Gastroesophageal sphincter (tissue), 4 donors: ENCODE results near the gene CRPPA. TPM values are rescaled to one million over a fixed set of nuclear protein-coding genes. Genes with fewer than 3 reads are reported as not detected.

Experiments
- ATAC-seq: fragments of 150-250 bp; one replicate; pipeline ENCODE4 v1.9.1; 2016; ENCODE audit warnings: mild to moderate bottlenecking, moderate library complexity
- H3K27ac ChIP-seq, 4 donors: fragments of 200-600 bp; sonication (generic) in 3 of 4; 1 replicate in 3 of 4; 2 replicates in 1 of 4; pipeline ENCODE4 v1.5.1; 2016 to 2019
- H3K27me3 ChIP-seq: fragments of 200-600 bp; sonication (generic); one replicate; pipeline ENCODE4 v1.5.1; 2019
- H3K36me3 ChIP-seq, 2 donors: fragments of 200-600 bp; sonication (generic); one replicate each; pipeline ENCODE4 v1.5.1; 2019; ENCODE audit warnings: control low read depth in 1 of 2
- H3K4me1 ChIP-seq, 3 donors: fragments of 200-600 bp; sonication (generic); 1 replicate in 2 of 3; 2 replicates in 1 of 3; pipeline ENCODE4 v1.5.1; 2016 to 2019; ENCODE audit warnings: control low read depth in 2 of 3
- H3K4me3 ChIP-seq, 2 donors: fragments of 200-600 bp; sonication (generic); one replicate each; pipeline ENCODE4 v1.5.1; 2019; ENCODE audit warnings: mild to moderate bottlenecking in 1 of 2, moderate library complexity in 1 of 2
- H3K9me3 ChIP-seq, 3 donors: fragments of 200-600 bp; sonication (generic); one replicate each; pipeline ENCODE4 v1.5.1; 2017 to 2019; ENCODE audit warnings: control low read depth in 2 of 3
- EP300 ChIP-seq: sonication (generic); formaldehyde crosslinking; IDR thresholded peaks from one replicate; pipeline ENCODE4 v1.6.1; 2017; ENCODE audit warnings: antibody characterized with exemption, mild to moderate bottlenecking
- POLR2A ChIP-seq, 2 donors: fragments of 450-650 bp; IDR thresholded peaks; one replicate each; pipeline ENCODE4 v1.6.1; 2017; ENCODE audit warnings: antibody characterized with exemption in 2 of 2, mild to moderate bottlenecking in 2 of 2, moderate library complexity in 1 of 2
- POLR2AphosphoS5 ChIP-seq: sonication (generic); formaldehyde crosslinking; IDR thresholded peaks from one replicate; pipeline ENCODE4 v1.6.1; 2017; ENCODE audit warnings: antibody characterized with exemption
- WGBS, 2 donors: methylation state at CpG; one replicate each; pipeline ENCODE4 v1.1.5; 2018; ENCODE audit warnings: low coverage in 1 of 2; 5-methylcytosine and 5-hydroxymethylcytosine counted together
- total RNA-seq, 4 donors: library from RNA; depleted of rRNA; stranded (reverse); fragments of >200 nt; gene quantifications; one replicate each; pipeline ENCODE4 v1.1.0, GENCODE V29; 2016
- TF ChIP-seq, protein P1 (sequence below), 4 experiments: fragments of 200-600 bp in 2 of 4; fragments of 450-650 bp in 2 of 4; sonication (generic) in 1 of 4; IDR thresholded peaks; one replicate each; pipeline ENCODE4 v1.5.1; 2017 to 2019; ENCODE audit warnings: antibody characterized with exemption in 4 of 4, mild to moderate bottlenecking in 2 of 4, moderate library complexity in 2 of 4

Gene CRPPA
- total RNA-seq, 4 donors from 2014 or later, result 1.8 to 4.7 (median 3.7) TPM

DNA sequence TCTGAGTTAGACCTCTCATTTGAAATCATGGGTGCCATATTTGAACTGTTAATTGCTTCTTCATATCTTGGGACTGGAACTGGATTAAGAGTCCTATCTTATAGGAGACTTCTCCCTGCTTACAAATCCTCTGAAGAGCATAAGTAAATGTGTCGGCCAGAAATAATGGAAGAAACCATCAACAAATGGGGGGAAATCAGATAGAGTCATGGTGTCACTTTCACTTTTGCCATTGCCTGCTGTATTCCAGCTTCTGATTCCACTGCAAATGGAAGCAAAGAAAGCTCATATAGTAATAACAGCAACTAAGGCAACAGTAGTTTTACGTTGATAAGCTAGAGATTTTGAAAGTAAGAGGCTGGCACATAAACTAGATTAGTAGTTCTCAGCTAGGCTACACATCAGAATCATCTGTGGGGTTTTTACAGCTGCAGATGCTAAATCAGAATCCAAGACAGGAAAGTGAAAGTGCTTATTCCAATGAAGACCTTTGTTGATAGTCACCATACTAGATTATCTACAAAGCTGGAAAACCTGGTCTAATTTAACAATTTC lies 12.3 kb upstream of the CRPPA start:
- Histone ChIP-seq H3K9me3 (no peaks in the 10 kb centered on the region), H3K4me3 (peak overlapping the region in 1 of 2 donors; percentile 5), H3K27me3 (no peaks in the 10 kb centered on the region), H3K36me3 (no peaks in the 10 kb centered on the region), H3K4me1 (peaks cover 0 to 7% (median 0%) of the 10 kb centered on the region in 3 donors), H3K27ac (no peak overlapping the region)
- ATAC-seq, result no peak
- WGBS, 2 donors, result 80 to 91% methylated on average over 1 to 2 of the region's 2 CpGs
- TF ChIP-seq POLR2AphosphoS5 (no peak), EP300 (no peak), POLR2A (IDR thresholded peaks at IDR 0.05) (no peak)
- TF ChIP-seq, protein P1, sequence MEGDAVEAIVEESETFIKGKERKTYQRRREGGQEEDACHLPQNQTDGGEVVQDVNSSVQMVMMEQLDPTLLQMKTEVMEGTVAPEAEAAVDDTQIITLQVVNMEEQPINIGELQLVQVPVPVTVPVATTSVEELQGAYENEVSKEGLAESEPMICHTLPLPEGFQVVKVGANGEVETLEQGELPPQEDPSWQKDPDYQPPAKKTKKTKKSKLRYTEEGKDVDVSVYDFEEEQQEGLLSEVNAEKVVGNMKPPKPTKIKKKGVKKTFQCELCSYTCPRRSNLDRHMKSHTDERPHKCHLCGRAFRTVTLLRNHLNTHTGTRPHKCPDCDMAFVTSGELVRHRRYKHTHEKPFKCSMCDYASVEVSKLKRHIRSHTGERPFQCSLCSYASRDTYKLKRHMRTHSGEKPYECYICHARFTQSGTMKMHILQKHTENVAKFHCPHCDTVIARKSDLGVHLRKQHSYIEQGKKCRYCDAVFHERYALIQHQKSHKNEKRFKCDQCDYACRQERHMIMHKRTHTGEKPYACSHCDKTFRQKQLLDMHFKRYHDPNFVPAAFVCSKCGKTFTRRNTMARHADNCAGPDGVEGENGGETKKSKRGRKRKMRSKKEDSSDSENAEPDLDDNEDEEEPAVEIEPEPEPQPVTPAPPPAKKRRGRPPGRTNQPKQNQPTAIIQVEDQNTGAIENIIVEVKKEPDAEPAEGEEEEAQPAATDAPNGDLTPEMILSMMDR (IDR thresholded peaks at IDR 0.05), result no peak

DNA sequence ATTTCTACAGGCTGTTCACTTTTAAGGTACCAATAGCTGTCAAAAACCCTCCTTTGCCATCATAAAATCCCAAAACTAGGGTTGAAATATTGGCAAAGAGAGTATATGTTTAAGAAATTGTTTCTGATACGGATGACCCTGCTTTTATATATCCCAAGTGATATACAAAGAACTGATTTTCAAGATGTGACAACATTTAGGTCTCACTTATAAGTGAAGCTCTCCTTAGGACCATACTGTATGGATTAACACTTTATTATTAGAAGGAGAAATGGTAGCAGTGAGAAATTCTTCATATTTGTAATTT lies 11.0 kb upstream of the CRPPA start:
- H3K4me3 ChIP-seq, result no peak overlapping the region
- WGBS, 2 donors, result 70 to 94% methylated on average over 1 of the region's 1 CpG
- TF ChIP-seq EP300 (no peak), POLR2A (IDR thresholded peaks at IDR 0.05) (no peak), POLR2AphosphoS5 (no peak)
- TF ChIP-seq, protein P1 (IDR thresholded peaks at IDR 0.05), result no peak
- H3K27me3 ChIP-seq, result no peaks in the 10 kb centered on the region
- no peak overlapping the region for H3K27ac ChIP-seq
- ATAC-seq, result no peak
- H3K4me1 ChIP-seq, result peaks cover 0 to 7% (median 0%) of the 10 kb centered on the region in 3 donors
- no peaks in the 10 kb centered on the region for H3K36me3 ChIP-seq
- no peaks in the 10 kb centered on the region for H3K9me3 ChIP-seq

DNA sequence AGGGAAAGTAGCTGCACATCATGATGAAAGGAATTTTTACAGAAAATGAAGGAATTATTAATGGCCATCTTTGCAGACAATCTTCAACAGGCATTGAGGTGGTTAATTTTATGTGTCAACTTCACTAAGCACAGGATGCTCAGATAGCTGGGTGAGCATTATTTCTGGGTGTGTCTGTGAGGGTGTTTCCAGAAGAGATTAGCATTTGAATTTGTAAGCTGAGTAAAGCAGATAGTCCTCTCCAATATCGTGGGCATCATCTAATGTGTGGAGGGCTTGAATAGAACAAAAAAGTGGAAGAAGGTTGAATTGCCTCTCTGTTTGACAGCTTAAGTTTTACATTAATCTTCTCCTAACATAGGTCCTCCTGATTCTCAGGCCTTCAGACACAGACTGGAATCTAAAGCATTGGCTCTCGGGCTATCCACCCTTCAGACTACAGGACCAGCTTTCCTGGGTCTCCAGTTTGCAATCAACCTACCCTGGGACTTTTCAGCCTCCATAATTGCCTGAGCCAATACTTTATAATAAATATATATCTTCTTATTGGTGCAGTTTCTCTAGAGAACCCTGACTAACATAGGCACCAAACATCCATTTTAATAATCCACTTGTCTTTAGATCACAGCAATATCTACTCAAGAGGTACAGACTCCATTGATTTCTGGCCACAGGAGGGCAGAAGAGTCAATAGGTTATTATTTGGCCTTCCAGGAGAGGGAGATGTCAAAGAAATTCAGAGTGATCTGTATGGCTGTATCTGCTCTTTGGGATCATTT lies 10.5 kb upstream of the CRPPA start:
- WGBS, 2 donors, result 89 to 95% methylated on average over 2 of the region's 2 CpGs
- no peaks in the 10 kb centered on the region for H3K27me3 ChIP-seq
- no peaks in the 10 kb centered on the region for H3K36me3 ChIP-seq
- peaks cover 0 to 7% (median 0%) of the 10 kb centered on the region in 3 donors for H3K4me1 ChIP-seq
- no peak for ATAC-seq
- no peak overlapping the region for H3K4me3 ChIP-seq
- no peaks in the 10 kb centered on the region for H3K9me3 ChIP-seq
- H3K27ac ChIP-seq, result no peak overlapping the region
- TF ChIP-seq, protein P1 (IDR thresholded peaks at IDR 0.05), result peak in 1 of 4 experiments; percentile 35
- no peak for TF ChIP-seq EP300

DNA sequence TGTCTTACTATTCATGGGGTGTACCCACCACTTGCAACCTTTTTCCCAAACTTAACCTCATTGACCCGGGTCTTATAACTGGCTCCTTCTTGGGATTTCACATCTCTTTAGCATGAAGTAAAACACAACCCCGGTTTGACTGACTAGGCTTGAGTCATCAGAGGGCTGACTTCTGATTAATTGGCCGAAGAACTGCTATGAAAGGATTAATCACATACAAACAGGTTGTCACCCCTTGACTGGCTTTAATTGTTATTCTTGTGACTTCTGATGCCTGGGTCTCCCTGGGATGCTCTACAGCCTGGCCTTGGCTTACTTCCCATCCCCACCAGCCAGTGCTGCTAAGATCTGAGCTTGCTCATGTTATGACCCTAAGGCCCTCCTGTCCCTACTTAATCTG lies 8.8 kb upstream of the CRPPA start:
- H3K36me3 ChIP-seq, result no peaks in the 10 kb centered on the region
- TF ChIP-seq POLR2AphosphoS5 (no peak), POLR2A (IDR thresholded peaks at IDR 0.05) (no peak), EP300 (no peak)
- TF ChIP-seq, protein P1 (IDR thresholded peaks at IDR 0.05), result no peak
- WGBS, 2 donors, result 75% methylated on average over 3 of the region's 3 CpGs; no CpG with 5 or more reads in 1 of the 2 donors
- ATAC-seq, result no peak
- H3K4me3 ChIP-seq, result no peak overlapping the region
- no peaks in the 10 kb centered on the region for H3K27me3 ChIP-seq
- peaks cover 0 to 7% (median 0%) of the 10 kb centered on the region in 3 donors for H3K4me1 ChIP-seq
- no peak overlapping the region for H3K27ac ChIP-seq
- no peaks in the 10 kb centered on the region for H3K9me3 ChIP-seq

DNA sequence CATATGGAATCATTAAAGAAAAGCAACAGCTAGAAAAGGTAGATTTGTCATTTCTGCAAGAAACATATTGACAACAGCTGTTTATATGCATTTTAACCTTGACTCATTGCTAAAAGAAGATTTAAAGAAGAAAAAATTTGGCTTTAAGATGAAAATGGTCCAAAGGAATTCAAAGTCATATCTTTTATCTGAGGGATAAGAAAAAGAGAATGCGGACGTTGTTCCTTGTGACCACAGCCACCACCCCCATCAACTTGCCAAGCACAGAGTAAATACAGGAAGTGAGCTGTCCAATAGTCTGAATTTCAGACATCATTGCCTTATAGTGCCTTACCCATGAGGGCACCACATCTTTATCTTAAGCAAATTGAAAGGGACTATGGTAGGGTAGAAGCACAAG lies 7.3 kb upstream of the CRPPA start:
- no peaks in the 10 kb centered on the region for H3K27me3 ChIP-seq
- H3K27ac ChIP-seq, result no peak overlapping the region
- no peak overlapping the region for H3K4me3 ChIP-seq
- ATAC-seq, result no peak
- no peaks in the 10 kb centered on the region for H3K36me3 ChIP-seq
- TF ChIP-seq POLR2AphosphoS5 (no peak), EP300 (no peak), POLR2A (IDR thresholded peaks at IDR 0.05) (no peak)
- TF ChIP-seq, protein P1 (IDR thresholded peaks at IDR 0.05), result no peak
- no peaks in the 10 kb centered on the region for H3K9me3 ChIP-seq
- peaks cover 0 to 2% (median 0%) of the 10 kb centered on the region in 3 donors for H3K4me1 ChIP-seq
- WGBS, 2 donors, result 52 to 77% methylated on average over 2 of the region's 2 CpGs
